Progenitor cell of endocrine pancreas (in vitro differentiated cells): ENCODE data around the gene RELL1. TPM values are rescaled to one million over a fixed set of nuclear protein-coding genes. Genes with fewer than 3 reads are reported as not detected.

ENCODE experiments used
- DNase-seq: peaks from one replicate; pipeline ENCODE4 v3.0.0; 2021; ENCODE audit warnings: low spot score; ENCODE audit not compliant: unreplicated experiment
- H3K27ac Mint-ChIP-seq: 2 replicates; pipeline ENCODE4 v1.8.0; 2021; ENCODE audit warnings: mild to moderate bottlenecking, moderate library complexity, mixed read lengths
- H3K27me3 Mint-ChIP-seq: 2 replicates; pipeline ENCODE4 v1.8.0; 2021; ENCODE audit warnings: mixed read lengths
- H3K36me3 Mint-ChIP-seq: 2 replicates; pipeline ENCODE4 v1.8.0; 2022; ENCODE audit warnings: mixed read lengths; ENCODE audit not compliant: insufficient read depth
- H3K4me1 Mint-ChIP-seq: 2 replicates; pipeline ENCODE4 v1.8.0; 2021; ENCODE audit warnings: low read depth, mixed read lengths
- H3K4me3 Mint-ChIP-seq: 2 replicates; pipeline ENCODE4 v1.8.0; 2021; ENCODE audit warnings: low read depth, mild to moderate bottlenecking, moderate library complexity, mixed read lengths
- H3K9me3 Mint-ChIP-seq: 2 replicates; pipeline ENCODE4 v1.8.0; 2021; ENCODE audit warnings: low read depth, mixed read lengths
- total RNA-seq: library from RNA; stranded (reverse); gene quantifications from 2 replicates; pipeline ENCODE4 v1.2.1, GENCODE V29; 2021
- TF ChIP-seq, protein P1 (sequence below): fragments of 200-600 bp; sonication (generic); IDR thresholded peaks from one replicate; pipeline ENCODE4 v1.5.0; 2021; ENCODE audit warnings: antibody characterized with exemption, mild to moderate bottlenecking; ENCODE audit not compliant: unreplicated experiment

Gene RELL1
- total RNA-seq, 1 donor from 2014 or later, result 33.6 TPM

DNA sequence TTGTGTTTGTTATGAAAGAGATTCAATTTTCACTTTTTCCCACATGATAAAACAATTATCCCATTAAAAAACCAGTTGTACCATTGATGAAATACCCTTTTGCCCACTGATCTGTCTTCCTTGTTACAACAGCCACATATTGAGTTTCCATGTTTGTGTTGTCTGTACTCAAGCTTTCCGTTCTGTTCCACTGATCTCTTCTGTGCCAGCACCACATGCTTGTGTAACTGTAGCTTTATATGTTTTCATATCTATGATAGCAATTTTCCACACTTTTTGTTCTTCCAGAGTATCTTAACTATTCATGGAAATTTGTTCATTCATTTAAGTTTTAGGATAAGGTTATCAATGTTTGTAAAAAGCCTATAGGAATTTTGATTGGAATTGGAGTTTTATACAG is 24.3 kb upstream of the RELL1 start:
- Mint-ChIP-seq H3K4me1 (peaks cover 15% of the 10 kb centered on the region), H3K36me3 (no peaks in the 10 kb centered on the region), H3K27ac (no peak overlapping the region), H3K27me3 (no peaks in the 10 kb centered on the region), H3K9me3 (peaks cover 4% of the 10 kb centered on the region), H3K4me3 (no peak overlapping the region)
- no peak for DNase-seq
- TF ChIP-seq, protein P1, sequence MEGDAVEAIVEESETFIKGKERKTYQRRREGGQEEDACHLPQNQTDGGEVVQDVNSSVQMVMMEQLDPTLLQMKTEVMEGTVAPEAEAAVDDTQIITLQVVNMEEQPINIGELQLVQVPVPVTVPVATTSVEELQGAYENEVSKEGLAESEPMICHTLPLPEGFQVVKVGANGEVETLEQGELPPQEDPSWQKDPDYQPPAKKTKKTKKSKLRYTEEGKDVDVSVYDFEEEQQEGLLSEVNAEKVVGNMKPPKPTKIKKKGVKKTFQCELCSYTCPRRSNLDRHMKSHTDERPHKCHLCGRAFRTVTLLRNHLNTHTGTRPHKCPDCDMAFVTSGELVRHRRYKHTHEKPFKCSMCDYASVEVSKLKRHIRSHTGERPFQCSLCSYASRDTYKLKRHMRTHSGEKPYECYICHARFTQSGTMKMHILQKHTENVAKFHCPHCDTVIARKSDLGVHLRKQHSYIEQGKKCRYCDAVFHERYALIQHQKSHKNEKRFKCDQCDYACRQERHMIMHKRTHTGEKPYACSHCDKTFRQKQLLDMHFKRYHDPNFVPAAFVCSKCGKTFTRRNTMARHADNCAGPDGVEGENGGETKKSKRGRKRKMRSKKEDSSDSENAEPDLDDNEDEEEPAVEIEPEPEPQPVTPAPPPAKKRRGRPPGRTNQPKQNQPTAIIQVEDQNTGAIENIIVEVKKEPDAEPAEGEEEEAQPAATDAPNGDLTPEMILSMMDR, result no peak

DNA sequence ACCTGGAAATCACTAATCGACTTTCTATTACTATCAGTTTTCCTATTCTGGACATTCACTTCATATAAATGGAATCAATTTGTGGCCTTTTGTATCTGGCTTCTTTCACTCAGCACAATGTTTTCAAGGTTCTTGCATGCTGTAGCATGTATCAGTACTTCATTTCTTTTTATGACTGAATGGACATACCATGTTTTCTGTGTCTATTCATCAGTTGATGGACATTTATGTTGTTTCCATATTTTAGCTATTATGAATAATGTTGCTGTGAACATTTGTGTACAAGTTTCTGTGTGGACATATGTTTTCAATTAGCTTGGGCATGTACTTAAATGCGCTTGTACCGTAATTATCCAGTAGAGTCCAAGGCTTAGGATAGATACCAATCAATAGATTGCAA is 19.9 kb upstream of the RELL1 start:
- H3K27me3 Mint-ChIP-seq, result no peaks in the 10 kb centered on the region
- H3K4me3 Mint-ChIP-seq, result no peak overlapping the region
- H3K27ac Mint-ChIP-seq, result no peak overlapping the region
- H3K9me3 Mint-ChIP-seq, result peaks cover 4% of the 10 kb centered on the region
- H3K36me3 Mint-ChIP-seq, result no peaks in the 10 kb centered on the region
- DNase-seq, result no peak
- TF ChIP-seq, protein P1, result no peak
- H3K4me1 Mint-ChIP-seq, result peaks cover 7% of the 10 kb centered on the region

DNA sequence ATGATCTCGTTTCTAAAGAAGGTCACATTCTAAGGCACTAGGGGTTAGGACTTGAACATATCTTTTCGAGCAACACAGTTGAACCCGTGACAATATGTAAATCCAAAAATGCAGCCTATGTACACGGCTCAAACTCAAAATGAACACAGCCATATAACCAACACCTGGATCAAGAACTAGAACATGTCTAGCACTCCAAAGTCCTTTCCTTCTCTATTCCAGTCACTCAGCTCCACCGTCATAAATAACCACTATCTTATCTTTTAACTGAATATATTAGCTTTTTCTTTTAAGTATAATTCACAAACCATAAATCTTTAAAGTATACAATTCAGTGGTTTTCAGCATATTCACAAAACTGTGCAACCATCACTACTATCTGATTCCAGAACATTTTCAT is 19.4 kb upstream of the RELL1 start:
- Mint-ChIP-seq H3K9me3 (peaks cover 4% of the 10 kb centered on the region), H3K4me3 (no peak overlapping the region), H3K27ac (no peak overlapping the region), H3K36me3 (no peaks in the 10 kb centered on the region), H3K4me1 (peaks cover 9% of the 10 kb centered on the region), H3K27me3 (no peaks in the 10 kb centered on the region)
- DNase-seq, result no peak
- TF ChIP-seq, protein P1, result no peak

DNA sequence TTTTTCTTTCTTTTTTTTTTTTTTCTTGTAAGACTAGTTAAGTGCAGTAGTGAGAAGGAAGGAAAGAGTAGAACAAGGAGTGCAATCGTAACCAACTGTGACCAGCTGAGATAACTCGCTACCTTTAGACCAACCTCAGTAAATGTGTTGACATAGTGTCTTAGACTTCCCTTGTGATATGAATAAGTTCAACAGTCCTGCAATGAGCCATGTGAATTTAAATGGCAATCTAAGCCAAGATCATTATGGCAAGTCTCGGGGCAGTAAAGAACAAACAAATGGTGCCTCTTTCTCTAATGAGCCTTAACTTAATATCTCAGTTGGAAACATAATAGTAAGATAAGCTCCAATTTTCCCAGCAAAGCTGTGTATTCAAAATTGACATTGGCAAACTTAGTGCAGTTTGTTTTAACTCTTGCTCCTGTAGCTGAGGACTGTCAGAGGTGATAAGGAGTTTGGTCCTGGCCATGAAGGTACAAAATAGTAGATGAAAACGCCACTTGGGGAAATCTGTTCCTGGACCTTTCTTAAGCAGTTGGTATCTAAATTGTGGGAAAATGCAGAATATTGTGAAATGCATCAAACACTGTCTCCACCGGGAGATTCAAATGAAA is 13.8 kb upstream of the RELL1 start:
- TF ChIP-seq, protein P1, result no peak
- Mint-ChIP-seq H3K4me1 (peaks cover 24% of the 10 kb centered on the region), H3K9me3 (no peaks in the 10 kb centered on the region), H3K4me3 (no peak overlapping the region), H3K27ac (peak overlapping the region; percentile 40), H3K36me3 (no peaks in the 10 kb centered on the region), H3K27me3 (no peaks in the 10 kb centered on the region)
- DNase-seq, result no peak

DNA sequence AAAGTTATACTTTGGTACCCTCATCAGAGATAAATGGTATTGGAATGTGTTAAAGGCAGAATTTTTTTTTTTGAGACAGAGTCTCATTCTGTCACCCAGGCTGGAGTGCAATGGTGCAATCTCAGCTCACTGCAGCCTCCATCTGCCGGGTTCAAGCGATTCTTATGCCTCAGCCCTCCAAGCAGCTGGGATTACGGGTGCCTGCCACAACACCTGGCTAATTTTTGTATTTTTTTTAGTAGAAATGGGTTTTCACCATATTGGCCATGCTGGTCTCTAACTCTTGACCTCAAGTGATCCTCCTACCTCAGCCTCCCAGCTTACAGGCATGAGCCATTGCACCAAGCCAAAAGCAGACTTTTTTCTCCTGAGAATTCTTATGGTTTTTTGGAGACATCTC is 11.4 kb upstream of the RELL1 start:
- H3K27me3 Mint-ChIP-seq, result no peaks in the 10 kb centered on the region
- H3K36me3 Mint-ChIP-seq, result no peaks in the 10 kb centered on the region
- DNase-seq, result no peak
- no peak overlapping the region for H3K4me3 Mint-ChIP-seq
- H3K27ac Mint-ChIP-seq, result no peak overlapping the region
- peaks cover 24% of the 10 kb centered on the region for H3K4me1 Mint-ChIP-seq
- TF ChIP-seq, protein P1, result no peak
- peaks cover 2% of the 10 kb centered on the region for H3K9me3 Mint-ChIP-seq
